ENCODE data around the gene NYAP2.

- TF ChIP-seq, protein P1, sequence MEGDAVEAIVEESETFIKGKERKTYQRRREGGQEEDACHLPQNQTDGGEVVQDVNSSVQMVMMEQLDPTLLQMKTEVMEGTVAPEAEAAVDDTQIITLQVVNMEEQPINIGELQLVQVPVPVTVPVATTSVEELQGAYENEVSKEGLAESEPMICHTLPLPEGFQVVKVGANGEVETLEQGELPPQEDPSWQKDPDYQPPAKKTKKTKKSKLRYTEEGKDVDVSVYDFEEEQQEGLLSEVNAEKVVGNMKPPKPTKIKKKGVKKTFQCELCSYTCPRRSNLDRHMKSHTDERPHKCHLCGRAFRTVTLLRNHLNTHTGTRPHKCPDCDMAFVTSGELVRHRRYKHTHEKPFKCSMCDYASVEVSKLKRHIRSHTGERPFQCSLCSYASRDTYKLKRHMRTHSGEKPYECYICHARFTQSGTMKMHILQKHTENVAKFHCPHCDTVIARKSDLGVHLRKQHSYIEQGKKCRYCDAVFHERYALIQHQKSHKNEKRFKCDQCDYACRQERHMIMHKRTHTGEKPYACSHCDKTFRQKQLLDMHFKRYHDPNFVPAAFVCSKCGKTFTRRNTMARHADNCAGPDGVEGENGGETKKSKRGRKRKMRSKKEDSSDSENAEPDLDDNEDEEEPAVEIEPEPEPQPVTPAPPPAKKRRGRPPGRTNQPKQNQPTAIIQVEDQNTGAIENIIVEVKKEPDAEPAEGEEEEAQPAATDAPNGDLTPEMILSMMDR (IDR thresholded peaks at IDR 0.05; ENCODE audit: insufficient read depth, low read length) = no peak
- TF ChIP-seq REST (IDR thresholded peaks at IDR 0.05; ENCODE audit: insufficient replicate concordance, low read depth) (no peak), SPI1 (IDR thresholded peaks at IDR 0.05; ENCODE audit: borderline replicate concordance, low read depth) (no peak), POLR2AphosphoS5 (IDR thresholded peaks at IDR 0.05; ENCODE audit: low read depth) (no peak), GABPA (IDR thresholded peaks at IDR 0.05; ENCODE audit: low read depth) (no peak)
Observed at GRCh38 chr2:225381609-225382008, 17.9 kb upstream of the NYAP2 start.

All from HL-60 (cell line).